ENCODE measurements around the gene CFAP107. TPM values are rescaled to one million over a fixed set of nuclear protein-coding genes. Genes with fewer than 3 reads are reported as not detected.

Gene CFAP107
- polyA plus RNA-seq, 1 donor (not counting 4 experiments of a cell fraction or from before 2014, with no cell fraction given) = not detected

GRCh38 chr1:12714710-12715475, 31.1 kb upstream of the CFAP107 start:
- H3K27me3 ChIP-seq (ENCODE audit: control insufficient read depth, extremely low read depth, insufficient read depth, low read length) = no peaks in the 10 kb centered on the region
- no peaks in the 10 kb centered on the region for H3K9me1 ChIP-seq (ENCODE audit: control insufficient read depth, extremely low read depth, insufficient read depth, low read length)
- H3K79me2 ChIP-seq (ENCODE audit: control insufficient read depth, insufficient read depth, low read length) = no peaks in the 10 kb centered on the region
- H3K4me2 ChIP-seq (ENCODE audit: control insufficient read depth, extremely low read depth, insufficient read depth, low read depth, low read length) = no peak overlapping the region
- DNase-seq (ENCODE audit: low read depth, low spot score) (no peak), FAIRE-seq (no peak)
- H3K4me3 ChIP-seq (ENCODE audit: control insufficient read depth in 2 of 3, extremely low read depth in 1 of 3, insufficient read depth in 2 of 3, low read depth in 1 of 3, low read length in 3 of 3) = no peak overlapping the region
- H3K9ac ChIP-seq (ENCODE audit: control insufficient read depth, extremely low read depth, insufficient read depth, low read length) = no peak overlapping the region
- dilution Hi-C loops (cut with MboI; ENCODE audit: extremely low pct_ligation_motif_present, low sequenced_read_pairs) = no loop called here
- no peaks in the 10 kb centered on the region for H3K36me3 ChIP-seq (ENCODE audit: control insufficient read depth in 2 of 2, extremely low read depth in 1 of 2, insufficient read depth in 2 of 2, low read length in 2 of 2)
- TF ChIP-seq EZH2 (IDR thresholded peaks at IDR 0.05; ENCODE audit: low read length) (no peak), CTCF (optimal IDR thresholded peaks at IDR 0.05 in 1 of 3, IDR thresholded peaks at IDR 0.05 in 1 of 3, conservative IDR thresholded peaks at IDR 0.05 in 1 of 3; ENCODE audit: extremely low read depth in 1 of 3, insufficient read depth in 2 of 3, low read length in 3 of 3) (no peak)
- no peak overlapping the region for H3K27ac ChIP-seq (ENCODE audit: control insufficient read depth, insufficient read depth, low read length)
- H3K9me3 ChIP-seq (ENCODE audit: control insufficient read depth, low read depth, low read length) = no peaks in the 10 kb centered on the region
- no peaks in the 10 kb centered on the region for H4K20me1 ChIP-seq (ENCODE audit: control insufficient read depth, extremely low read depth, insufficient read depth, low read length)
- no peak overlapping the region for H2AFZ ChIP-seq (ENCODE audit: control insufficient read depth, low read length)
- peaks cover 5% of the 10 kb centered on the region for H3K4me1 ChIP-seq (ENCODE audit: control insufficient read depth, extremely low read depth, insufficient read depth, low read length)

- Histone ChIP-seq H3K9ac (ENCODE audit: control insufficient read depth, extremely low read depth, insufficient read depth, low read length) (no peak within 1 kb of the TSS), H3K27me3 (ENCODE audit: control insufficient read depth, extremely low read depth, insufficient read depth, low read length) (no peaks in the 10 kb centered on the region), H3K9me3 (ENCODE audit: control insufficient read depth, low read depth, low read length) (no peaks in the 10 kb centered on the region), H3K9me1 (ENCODE audit: control insufficient read depth, extremely low read depth, insufficient read depth, low read length) (no peaks in the 10 kb centered on the region), H3K4me2 (ENCODE audit: control insufficient read depth, extremely low read depth, insufficient read depth, low read depth, low read length) (no peak within 1 kb of the TSS), H3K36me3 (ENCODE audit: control insufficient read depth in 2 of 2, extremely low read depth in 1 of 2, insufficient read depth in 2 of 2, low read length in 2 of 2) (no peaks in the 10 kb centered on the region), H4K20me1 (ENCODE audit: control insufficient read depth, extremely low read depth, insufficient read depth, low read length) (no peaks in the 10 kb centered on the region), H3K27ac (ENCODE audit: control insufficient read depth, insufficient read depth, low read length) (no peak within 1 kb of the TSS), H3K79me2 (ENCODE audit: control insufficient read depth, insufficient read depth, low read length) (no peaks in the 10 kb centered on the region), H2AFZ (ENCODE audit: control insufficient read depth, low read length) (no peak within 1 kb of the TSS), H3K4me3 (ENCODE audit: control insufficient read depth in 2 of 3, extremely low read depth in 1 of 3, insufficient read depth in 2 of 3, low read depth in 1 of 3, low read length in 3 of 3) (no peak within 1 kb of the TSS), H3K4me1 (ENCODE audit: control insufficient read depth, extremely low read depth, insufficient read depth, low read length) (peaks cover 5% of the 10 kb centered on the region)
- DNase-seq (ENCODE audit: low read depth, low spot score) = no peak
- peak; percentile 20 for FAIRE-seq
- TF ChIP-seq EZH2 (IDR thresholded peaks at IDR 0.05; ENCODE audit: low read length) (no peak), CTCF (optimal IDR thresholded peaks at IDR 0.05 in 1 of 3, IDR thresholded peaks at IDR 0.05 in 1 of 3, conservative IDR thresholded peaks at IDR 0.05 in 1 of 3; ENCODE audit: extremely low read depth in 1 of 3, insufficient read depth in 2 of 3, low read length in 3 of 3) (no peak)
- dilution Hi-C loops (cut with MboI; ENCODE audit: extremely low pct_ligation_motif_present, low sequenced_read_pairs) = no loop called here
Measured at GRCh38 chr1:12715896-12716437, 30.0 kb upstream of the CFAP107 start, which contains the start of gene AADACL3. AADACL3 (plus strand) TSS chr1:12716110; CDS start chr1:12716177, 67 bp downstream.
